ENCODE measurements around the gene PAWR. TPM values are rescaled to one million over a fixed set of nuclear protein-coding genes. Genes with fewer than 3 reads are reported as not detected.

PAWR gene
- total RNA-seq, 1 donor from 2014 or later = 103 TPM

DNA sequence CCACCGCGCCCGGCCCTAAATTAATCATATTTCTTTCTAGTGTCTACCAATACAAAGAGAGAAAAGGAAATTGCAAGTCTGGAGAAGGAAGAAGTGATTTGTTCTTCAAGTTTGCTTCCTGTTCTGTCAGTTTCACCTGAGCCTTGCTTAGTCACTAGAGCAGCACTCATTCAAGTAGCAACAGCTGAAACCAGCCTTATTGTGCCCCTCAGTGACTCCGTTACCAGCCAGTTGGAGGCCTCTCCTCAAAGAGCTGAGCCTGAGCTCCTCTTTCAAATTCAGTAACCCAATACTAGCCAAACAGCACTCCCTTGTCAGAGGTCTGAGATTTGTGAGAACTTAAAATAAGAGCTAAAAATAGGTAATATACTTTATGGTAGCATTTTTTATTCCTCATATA, 17.4 kb downstream of the PAWR start:
- H3K9me3 ChIP-seq (ENCODE audit: low read depth) = no peaks in the 10 kb centered on the region
- peak overlapping the region; percentile 21 for H3K4me3 ChIP-seq
- no peaks in the 10 kb centered on the region for H3K27me3 ChIP-seq
- H3K27ac Mint-ChIP-seq = no peak overlapping the region
- no peak overlapping the region for H2AFZ ChIP-seq (replicated peaks)
- no peak overlapping the region for H3K9ac ChIP-seq
- H4K20me1 ChIP-seq (ENCODE audit: low read depth) = peaks cover 69% of the 10 kb centered on the region
- peak; percentile 68 for DNase-seq (ENCODE audit: low spot score)
- H3K4me1 ChIP-seq = peaks cover 27% of the 10 kb centered on the region
- peak overlapping the region; percentile 64 for H3K4me2 ChIP-seq
- TF ChIP-seq EZH2 (IDR thresholded peaks at IDR 0.05) (no peak), EZH2phosphoT487 (IDR thresholded peaks at IDR 0.05) (no peak)
- TF ChIP-seq, protein P1, sequence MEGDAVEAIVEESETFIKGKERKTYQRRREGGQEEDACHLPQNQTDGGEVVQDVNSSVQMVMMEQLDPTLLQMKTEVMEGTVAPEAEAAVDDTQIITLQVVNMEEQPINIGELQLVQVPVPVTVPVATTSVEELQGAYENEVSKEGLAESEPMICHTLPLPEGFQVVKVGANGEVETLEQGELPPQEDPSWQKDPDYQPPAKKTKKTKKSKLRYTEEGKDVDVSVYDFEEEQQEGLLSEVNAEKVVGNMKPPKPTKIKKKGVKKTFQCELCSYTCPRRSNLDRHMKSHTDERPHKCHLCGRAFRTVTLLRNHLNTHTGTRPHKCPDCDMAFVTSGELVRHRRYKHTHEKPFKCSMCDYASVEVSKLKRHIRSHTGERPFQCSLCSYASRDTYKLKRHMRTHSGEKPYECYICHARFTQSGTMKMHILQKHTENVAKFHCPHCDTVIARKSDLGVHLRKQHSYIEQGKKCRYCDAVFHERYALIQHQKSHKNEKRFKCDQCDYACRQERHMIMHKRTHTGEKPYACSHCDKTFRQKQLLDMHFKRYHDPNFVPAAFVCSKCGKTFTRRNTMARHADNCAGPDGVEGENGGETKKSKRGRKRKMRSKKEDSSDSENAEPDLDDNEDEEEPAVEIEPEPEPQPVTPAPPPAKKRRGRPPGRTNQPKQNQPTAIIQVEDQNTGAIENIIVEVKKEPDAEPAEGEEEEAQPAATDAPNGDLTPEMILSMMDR (IDR thresholded peaks at IDR 0.05) = no peak
- peaks cover 3% of the 10 kb centered on the region for H3K36me3 ChIP-seq
- H3K27me3 Mint-ChIP-seq (ENCODE audit: insufficient read depth, low read depth) = no peaks in the 10 kb centered on the region
- peaks cover 32% of the 10 kb centered on the region for H3K9me3 Mint-ChIP-seq
- H3K36me3 Mint-ChIP-seq = peaks cover 34% of the 10 kb centered on the region
- peaks cover 100% of the 10 kb centered on the region for H3K79me2 ChIP-seq (ENCODE audit: low read depth)
- H3F3A ChIP-seq (ENCODE audit: low read depth) = peaks cover 37% of the 10 kb centered on the region
- peak overlapping the region; percentile 78 for H3K27ac ChIP-seq
- no peaks in the 10 kb centered on the region for H3K4me1 Mint-ChIP-seq
- H3K4me3 Mint-ChIP-seq = no peak overlapping the region

DNA sequence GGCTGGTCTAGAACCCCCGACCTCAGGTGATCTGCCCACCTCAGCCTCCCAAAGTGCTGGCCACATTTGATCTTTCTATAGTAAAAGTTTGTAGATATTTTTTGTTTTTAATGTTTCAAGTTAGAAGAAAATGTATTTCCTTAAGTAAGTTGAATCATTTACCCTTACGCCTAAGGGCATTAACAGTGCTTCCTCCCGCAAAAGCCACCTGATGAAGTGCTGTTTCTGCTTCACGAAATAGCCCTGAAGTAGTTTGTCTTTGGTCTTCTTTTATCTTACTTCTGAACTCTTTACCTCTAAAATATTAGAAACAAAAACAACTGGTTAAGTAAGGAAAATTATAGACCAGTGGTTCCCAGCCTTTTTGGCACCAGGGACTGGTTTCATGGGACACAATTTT, 22.7 kb downstream of the PAWR start:
- no peak overlapping the region for H2AFZ ChIP-seq (replicated peaks)
- no peak overlapping the region for H3K27ac ChIP-seq
- H3K4me1 Mint-ChIP-seq = no peaks in the 10 kb centered on the region
- peaks cover 16% of the 10 kb centered on the region for H3K36me3 Mint-ChIP-seq
- H3K27ac Mint-ChIP-seq = no peak overlapping the region
- H3K27me3 Mint-ChIP-seq (ENCODE audit: insufficient read depth, low read depth) = no peaks in the 10 kb centered on the region
- H3K27me3 ChIP-seq = no peaks in the 10 kb centered on the region
- peaks cover 6% of the 10 kb centered on the region for H3F3A ChIP-seq (ENCODE audit: low read depth)
- no peaks in the 10 kb centered on the region for H3K9me3 ChIP-seq (ENCODE audit: low read depth)
- H3K4me3 ChIP-seq = no peak overlapping the region
- no peak for DNase-seq (ENCODE audit: low spot score)
- peaks cover 16% of the 10 kb centered on the region for H3K4me1 ChIP-seq
- H3K36me3 ChIP-seq = peaks cover 14% of the 10 kb centered on the region
- TF ChIP-seq, protein P1 (IDR thresholded peaks at IDR 0.05) = no peak
- no peak for TF ChIP-seq EZH2 (IDR thresholded peaks at IDR 0.05)
- TF ChIP-seq EZH2phosphoT487 (IDR thresholded peaks at IDR 0.05) = no peak
- no peak overlapping the region for H3K4me2 ChIP-seq
- H4K20me1 ChIP-seq (ENCODE audit: low read depth) = peaks cover 39% of the 10 kb centered on the region
- H3K9ac ChIP-seq = no peak overlapping the region
- no peak overlapping the region for H3K4me3 Mint-ChIP-seq
- H3K79me2 ChIP-seq (ENCODE audit: low read depth) = peaks cover 100% of the 10 kb centered on the region
- peaks cover 6% of the 10 kb centered on the region for H3K9me3 Mint-ChIP-seq

DNA sequence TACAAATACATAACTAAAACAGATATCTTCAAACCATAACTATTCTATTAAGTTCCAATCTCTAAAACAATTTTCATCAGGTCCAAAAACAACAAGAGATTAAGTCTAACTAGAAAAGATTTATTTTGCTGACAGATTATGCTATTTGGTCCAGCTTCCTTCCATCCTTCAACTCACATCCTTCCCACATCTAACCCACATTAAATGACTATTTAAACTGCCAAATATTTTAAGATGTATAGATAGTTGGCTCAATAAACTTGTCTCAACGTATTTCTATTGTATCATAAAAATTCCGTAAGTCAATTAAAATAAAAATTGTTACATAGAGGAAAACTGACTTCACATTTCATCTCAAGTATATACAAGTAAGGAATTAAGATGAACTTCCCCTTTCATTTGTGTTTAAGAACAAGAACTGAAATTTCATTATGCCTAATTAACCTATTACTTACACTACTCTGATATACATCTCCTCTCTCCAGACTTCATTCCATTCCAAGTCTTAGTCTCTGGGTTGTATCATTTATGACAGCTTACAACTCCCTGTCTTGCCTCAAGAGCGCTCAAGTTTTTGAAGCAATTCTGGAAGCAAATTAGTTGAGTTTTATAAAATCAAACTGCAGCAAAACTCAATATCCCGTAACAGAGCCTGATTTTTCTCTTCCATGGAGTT, 25.4 kb downstream of the PAWR start:
- Mint-ChIP-seq H3K27ac (no peak overlapping the region), H3K36me3 (peaks cover 15% of the 10 kb centered on the region), H3K4me3 (no peak overlapping the region), H3K4me1 (peaks cover under 1% of the 10 kb centered on the region), H3K9me3 (no peaks in the 10 kb centered on the region), H3K27me3 (ENCODE audit: insufficient read depth, low read depth) (no peaks in the 10 kb centered on the region)
- H2AFZ ChIP-seq (replicated peaks) = no peak overlapping the region
- H3K27me3 ChIP-seq = no peaks in the 10 kb centered on the region
- DNase-seq (ENCODE audit: low spot score) = no peak
- no peak overlapping the region for H3K27ac ChIP-seq
- peaks cover 100% of the 10 kb centered on the region for H3K79me2 ChIP-seq (ENCODE audit: low read depth)
- peaks cover 12% of the 10 kb centered on the region for H3K4me1 ChIP-seq
- TF ChIP-seq, protein P1 (IDR thresholded peaks at IDR 0.05) = no peak
- TF ChIP-seq EZH2 (IDR thresholded peaks at IDR 0.05) (no peak), EZH2phosphoT487 (IDR thresholded peaks at IDR 0.05) (no peak)
- H3K9me3 ChIP-seq (ENCODE audit: low read depth) = no peaks in the 10 kb centered on the region
- peaks cover 14% of the 10 kb centered on the region for H3K36me3 ChIP-seq
- H3K4me3 ChIP-seq = no peak overlapping the region
- H3F3A ChIP-seq (ENCODE audit: low read depth) = no peaks in the 10 kb centered on the region
- H3K9ac ChIP-seq = no peak overlapping the region
- peaks cover 32% of the 10 kb centered on the region for H4K20me1 ChIP-seq (ENCODE audit: low read depth)
- no peak overlapping the region for H3K4me2 ChIP-seq

Measured in neural progenitor cell (in vitro differentiated cells).